ENCODE results near the gene EEFSEC.

EEFSEC gene

DNA sequence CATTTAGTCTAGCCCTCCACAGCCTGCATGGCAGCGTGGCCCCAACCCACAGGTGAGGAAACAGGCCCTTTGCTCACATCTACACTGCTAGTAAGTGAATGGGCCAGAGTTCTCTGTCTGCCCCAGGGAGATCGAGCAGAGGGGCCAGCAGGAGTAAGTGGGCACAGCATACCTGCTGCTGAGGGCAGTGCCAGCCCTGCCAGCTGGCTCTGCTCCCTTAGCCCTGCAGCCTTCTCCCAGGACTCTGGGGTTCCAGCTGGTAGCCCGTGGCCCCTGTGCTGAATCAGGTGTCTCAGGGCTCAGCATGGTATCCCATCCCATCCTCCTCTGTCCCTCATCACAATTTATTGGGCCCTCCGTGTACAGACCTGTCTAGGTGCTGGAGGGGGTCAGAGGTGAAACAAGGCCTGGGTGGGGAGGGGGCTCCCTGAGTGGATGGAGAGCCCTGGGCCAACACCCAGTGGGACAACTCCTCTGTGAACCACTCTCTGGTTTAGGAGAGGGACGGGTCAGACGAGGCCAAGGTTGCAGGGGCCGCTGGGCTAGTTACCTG lies 211.6 kb downstream of the EEFSEC start:
- no peak for DNase-seq (ENCODE audit: low read depth in 1 of 2, low spot score in 1 of 2)

DNA sequence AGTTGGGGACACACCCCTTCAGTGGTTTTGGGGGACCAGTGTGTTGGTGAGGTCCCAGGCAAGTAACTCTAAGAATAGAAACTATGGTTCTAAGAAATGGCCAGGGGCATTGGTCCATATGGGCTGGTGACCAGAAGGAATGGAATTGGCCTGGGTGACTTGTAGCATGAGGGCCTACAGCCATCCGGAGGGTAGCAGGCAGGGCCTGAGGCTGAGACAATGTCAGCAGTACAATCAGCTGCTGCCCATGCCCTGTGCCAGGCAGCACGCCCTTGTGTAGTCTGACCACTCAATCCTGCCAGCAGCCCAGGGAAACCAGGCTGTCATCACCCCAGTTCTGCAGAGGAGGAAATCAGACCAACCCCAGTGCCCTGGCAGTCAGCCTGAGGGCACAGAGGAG lies 212.9 kb downstream of the EEFSEC start:
- DNase-seq (ENCODE audit: low read depth in 1 of 2, low spot score in 1 of 2): no peak

DNA sequence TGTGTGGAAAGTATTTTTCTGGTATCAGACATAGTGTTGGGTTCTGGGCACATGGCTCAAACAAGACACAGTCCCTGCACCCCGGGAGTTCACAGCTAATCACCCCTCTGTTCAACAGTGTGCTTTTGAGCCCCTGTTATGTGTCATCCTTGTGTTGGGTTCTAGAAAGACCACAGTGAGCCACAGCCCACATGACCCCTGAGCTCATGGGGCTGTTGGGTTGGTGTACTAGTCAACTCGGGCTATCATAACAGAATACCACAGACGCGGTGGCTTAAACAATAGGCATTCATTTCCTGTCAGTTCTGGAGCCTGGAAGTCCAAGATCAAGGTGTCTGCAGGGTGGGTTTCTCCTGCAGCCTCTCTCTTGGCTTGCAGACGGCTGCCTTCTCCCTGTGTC lies 213.4 kb downstream of the EEFSEC start:
- no peak for DNase-seq (ENCODE audit: low read depth in 1 of 2, low spot score in 1 of 2)

DNA sequence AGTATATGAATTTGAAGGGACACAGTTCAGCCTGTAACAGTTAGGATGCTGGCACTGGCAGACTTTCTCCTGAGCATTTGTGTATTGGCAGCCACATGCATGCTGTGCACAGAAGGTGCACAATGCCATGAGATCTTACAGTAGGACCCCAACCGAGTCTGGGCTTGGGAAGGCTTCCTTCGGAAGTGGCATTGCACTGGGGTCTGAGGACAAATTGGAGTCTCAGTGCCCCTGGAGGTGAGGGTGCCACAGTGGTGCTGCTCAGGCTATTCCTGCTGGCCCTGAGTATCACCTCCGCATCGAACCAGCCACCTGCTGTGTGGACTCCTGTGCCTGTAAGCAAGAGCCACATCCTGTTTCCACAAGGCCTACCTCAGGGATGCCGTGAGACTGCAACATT lies 213.9 kb downstream of the EEFSEC start:
- no peak for DNase-seq (ENCODE audit: low read depth in 1 of 2, low spot score in 1 of 2)

DNA sequence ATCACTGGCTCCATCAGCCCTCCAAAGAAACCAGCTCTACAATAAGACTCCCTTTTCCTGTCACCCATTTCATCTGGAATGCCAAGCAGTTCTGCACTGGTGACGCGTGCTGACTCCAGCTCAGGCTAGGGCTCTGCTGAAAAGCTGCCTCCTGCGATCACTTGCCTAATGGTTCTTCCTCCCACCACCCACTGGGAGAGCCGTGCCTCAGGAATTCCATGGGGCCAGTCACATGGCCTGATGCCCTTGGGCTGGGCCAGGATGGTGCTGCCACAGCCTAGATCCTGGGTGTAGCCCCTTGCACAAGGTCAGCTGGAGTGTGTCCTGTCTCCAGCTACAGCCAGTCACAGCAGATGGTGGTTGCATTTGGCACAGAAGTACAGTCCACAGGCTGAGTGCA lies 214.5 kb downstream of the EEFSEC start:
- no peak for DNase-seq (ENCODE audit: low read depth in 1 of 2, low spot score in 1 of 2)

DNA sequence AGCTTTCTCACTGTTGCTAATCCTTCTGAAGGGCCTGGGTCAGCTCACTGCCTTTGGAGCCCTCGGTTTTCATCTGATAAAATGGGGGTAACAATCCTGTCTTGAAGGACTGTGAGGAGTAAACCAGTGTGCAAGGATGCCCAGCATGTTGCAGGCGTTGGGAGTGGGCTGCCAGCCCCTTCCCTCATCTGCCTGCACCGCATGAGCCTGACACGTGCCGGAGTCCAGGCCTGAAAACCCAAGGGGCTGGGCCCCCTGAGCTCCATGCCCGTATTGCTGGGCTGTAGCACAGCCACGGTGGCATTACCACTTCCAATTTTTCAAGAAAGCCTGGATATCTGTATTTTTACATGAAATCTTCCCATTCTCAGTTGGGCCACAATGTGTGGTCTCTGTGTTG lies 215.3 kb downstream of the EEFSEC start:
- DNase-seq (ENCODE audit: low read depth in 1 of 2, low spot score in 1 of 2): no peak

DNA sequence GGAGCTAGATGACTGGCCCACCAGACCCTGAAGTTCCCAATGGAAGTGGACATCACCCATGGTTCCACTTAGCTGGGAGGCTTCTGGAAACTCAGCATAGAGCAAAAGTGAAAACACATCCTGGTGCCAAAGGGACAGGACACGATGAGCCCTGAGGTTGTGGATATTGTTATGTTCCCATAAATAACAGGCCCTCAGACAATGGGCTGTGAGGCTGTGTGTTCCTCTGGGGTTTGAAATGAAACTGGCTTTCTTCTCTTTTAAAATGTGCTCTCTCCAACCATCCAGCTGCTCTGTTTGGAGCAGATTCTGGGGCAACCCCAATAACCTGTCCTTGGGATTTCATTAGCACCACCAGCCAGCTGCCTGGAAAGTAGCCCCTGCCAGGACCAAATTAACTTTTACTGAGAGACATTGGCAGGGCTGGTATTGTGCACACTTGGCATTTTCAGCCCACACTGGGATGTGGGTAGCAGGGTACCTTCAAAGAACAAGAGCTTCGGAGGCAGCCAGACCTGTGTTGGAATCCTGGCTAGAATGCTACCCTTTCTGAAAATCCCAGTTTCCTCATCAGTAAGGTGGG lies 215.9 kb downstream of the EEFSEC start:
- no peak for DNase-seq (ENCODE audit: low read depth in 1 of 2, low spot score in 1 of 2)

DNA sequence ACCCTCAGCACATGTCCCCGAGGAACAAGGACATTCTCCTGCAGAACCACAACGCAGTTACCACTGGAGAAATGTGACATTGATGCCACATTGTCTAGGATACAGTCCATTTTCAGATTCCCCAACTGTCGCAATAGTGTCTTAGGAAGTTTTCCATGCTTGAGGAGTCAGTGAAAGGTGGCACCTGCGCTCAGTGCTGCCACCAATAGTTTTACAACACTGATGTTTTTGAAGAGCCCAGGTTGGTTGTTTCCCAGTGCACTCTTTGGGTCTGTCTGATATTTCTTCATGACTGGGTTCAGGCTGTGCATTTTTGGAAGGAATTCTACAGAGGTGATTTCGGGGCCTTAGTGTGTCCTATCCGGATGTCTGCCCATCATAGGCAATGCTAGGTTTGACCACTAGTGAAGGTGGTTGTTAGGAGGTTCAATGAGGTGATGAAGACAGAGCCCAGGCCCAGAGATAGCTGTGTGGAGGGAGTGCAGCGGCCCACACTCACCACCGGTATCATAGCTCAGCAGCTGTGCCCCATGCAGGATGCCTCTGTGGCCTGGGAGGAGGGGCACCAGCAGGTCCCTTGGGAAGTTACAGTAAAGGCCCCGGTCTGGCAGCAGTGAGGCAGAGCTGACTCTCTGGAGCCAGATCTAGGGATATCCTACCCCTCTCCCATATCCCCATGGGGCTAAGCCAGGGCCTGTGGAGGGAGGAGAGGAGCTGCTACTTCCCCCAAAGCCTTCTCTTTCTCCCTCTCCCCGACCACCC lies 216.8 kb downstream of the EEFSEC start:
- no peak for DNase-seq (ENCODE audit: low read depth in 1 of 2, low spot score in 1 of 2)

DNA sequence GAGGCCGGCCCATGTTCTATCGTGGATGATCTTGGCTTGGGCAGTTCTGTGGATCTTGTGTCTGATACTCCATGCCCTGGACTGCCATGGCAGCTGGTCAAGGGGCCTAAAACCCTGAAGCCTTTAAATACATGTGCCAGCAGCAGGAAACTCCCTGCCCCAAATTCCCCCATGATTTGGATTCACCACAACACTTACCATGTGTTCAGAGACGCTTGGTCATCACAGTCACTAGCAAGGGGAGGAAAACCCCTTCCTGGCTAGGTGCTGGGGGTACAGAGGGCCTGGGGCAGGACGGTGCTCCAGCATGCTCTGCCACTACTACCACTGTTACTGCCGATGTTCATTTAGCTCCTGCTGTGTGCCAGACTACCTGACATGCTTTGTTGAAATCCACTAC lies 219.0 kb downstream of the EEFSEC start:
- no peak for DNase-seq (ENCODE audit: low read depth in 1 of 2, low spot score in 1 of 2)

DNA sequence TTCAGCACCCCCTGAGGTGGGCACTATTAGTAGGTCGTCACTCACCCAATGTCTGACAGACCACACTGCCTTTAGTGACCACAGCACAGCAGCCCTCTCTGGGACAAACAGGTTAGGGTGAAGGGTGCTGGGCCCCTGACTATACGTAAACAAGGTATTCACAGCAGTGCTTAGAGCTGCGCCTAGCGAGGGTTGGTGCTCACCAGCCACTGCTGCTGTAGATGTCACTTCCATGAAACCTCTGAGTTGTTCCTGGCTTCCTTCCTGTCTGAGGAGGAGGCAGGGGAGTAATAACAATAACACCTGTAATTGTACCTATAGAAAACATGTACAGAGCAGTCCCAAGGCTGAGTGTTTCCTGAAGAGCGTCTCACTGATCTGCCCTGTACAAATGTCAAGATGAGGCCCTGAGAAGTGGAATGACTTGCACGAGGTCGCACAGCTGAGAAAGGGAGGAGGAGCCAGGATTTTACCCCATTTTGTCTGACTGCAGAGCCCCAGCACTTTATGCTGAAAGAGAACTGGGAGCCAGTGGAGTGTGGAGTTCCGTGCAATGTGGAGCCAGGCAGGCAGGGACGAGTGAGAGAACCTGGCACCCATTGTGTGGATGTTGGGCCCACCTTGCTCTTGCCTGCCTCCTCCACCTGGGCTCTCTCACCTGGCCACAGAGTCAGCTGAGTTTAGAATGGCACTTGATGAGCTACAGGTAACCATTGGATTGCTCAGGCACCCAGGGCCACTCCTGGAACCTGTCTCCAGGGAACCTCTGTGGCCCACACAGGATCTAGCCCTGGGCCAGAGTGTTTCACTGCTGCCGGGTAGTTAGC lies 219.6 kb downstream of the EEFSEC start:
- DNase-seq (ENCODE audit: low read depth in 1 of 2, low spot score in 1 of 2): no peak

DNA sequence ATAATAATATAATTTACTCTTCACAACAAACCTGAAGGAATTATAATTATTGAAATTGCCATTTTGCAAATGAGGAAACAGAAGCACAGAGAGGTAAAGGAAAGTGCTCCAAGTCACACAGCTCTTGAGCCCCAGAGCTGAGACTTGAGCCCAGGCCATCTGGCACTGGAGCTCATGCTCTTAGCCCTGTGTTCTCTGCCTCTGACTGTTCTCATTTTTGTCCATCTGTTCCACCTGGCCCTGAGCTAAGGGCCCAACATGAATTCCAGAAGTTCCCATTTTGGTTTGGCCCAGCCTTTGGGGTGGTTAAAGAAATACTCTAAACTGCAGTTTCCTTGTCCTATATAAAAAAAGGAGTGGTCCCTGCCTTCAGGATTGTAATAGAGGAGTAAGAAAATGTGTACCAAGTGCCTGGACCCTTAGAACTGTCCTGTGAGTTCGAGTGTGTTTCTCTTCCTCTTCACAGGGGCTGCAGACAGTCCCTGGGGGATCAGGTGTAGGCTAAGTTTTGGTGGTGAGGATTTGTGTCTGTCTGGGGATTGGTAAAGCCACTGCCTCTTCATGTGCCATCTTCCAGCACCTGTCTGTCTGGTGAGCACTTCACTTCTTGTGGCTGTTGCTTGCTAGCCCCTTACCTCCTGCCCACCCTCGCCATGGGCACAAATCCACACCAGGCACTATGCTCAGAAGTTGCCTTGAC lies 221.6 kb downstream of the EEFSEC start:
- DNase-seq (ENCODE audit: low read depth in 1 of 2, low spot score in 1 of 2): no peak

DNA sequence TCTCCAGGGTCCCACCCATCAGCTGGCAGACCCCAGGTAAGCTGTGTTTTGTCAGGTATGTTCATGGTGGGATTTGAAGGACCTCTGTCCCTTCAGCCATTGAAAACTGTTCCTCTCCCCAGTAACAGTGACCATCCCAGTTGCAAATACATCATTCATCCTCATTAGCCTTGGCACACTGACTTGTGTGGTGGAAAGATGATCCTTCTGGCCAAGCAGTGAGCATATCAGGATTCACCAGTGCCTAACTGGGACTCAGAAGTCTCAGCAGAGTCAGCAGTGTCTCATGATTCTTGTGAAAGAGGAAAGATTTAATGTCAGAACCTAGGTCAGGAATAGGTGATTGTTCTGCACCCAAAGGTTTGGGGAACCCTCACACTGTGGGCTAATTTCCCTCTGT lies 223.2 kb downstream of the EEFSEC start:
- DNase-seq (ENCODE audit: low read depth in 1 of 2, low spot score in 1 of 2): no peak

DNA sequence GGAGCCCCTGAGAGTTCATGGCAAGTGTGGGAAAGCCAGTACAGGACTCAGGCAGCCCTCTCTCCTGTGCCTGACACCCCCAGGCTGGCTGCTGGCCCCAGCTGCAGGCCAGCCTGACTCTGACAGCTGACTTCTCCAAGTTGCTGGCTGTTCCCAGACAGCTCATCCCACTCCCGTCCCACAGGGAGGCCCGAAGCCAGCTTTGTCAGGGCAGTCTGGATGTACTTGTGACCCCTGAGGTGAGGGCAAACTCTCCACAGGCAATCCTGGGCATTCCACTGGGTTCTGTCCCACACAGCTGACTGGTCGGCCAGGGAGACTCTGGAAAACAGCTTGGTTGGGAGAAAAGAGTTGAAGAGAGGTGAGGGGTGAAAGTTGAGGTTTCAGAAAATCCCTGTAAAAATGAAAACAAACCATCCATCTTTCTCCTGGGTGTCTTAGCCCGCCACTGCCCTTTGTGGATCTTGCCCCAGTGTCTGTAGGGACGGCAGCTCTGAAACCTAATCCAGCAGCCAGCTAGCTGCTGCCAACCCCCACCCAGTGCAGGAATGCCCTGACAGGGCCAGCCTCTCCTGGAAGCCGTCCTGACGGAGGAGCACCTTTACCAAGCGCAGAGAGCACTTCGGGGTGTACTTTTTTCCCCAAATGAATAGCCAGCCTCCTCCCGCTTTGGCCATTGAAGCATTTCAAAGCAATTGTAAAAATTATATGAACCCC lies 225.5 kb downstream of the EEFSEC start:
- no peak for DNase-seq (ENCODE audit: low read depth in 1 of 2, low spot score in 1 of 2)

DNA sequence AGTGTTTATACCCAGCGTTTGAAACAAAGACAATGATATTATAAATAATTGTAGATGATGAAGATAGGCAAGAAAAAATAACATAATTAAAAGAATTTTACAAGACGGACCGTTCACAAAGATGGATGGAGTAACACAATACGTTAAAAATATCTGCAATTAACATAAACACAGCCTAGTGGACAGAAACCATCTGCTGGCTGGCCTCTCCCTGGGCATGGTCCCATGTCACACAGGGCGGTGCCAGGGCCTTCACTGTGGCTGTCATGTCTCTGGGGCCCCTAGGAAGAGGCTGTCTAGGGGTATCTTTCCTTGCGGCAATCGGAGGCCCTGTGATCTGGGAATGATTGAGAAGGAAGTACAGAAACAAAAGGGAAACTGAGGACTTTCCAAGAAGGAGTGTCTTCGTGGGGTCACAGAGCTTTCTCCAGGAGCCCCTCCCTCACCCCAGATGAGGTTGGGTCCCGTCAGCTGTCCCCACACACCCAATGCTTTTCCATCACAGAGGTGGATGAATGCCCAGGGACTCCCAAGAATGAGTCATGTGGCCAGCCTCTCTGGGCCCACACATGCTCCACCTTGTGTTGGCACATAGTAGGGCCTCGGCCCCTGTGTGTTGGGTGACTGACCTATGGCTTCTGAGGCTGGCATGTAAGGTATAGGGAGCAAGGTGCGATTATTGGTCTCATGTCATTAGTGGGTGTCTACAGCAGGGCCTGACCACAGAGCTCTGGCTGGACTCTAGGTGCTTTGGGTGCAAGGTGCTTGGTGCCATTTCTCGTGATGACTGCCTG lies 226.3 kb downstream of the EEFSEC start:
- DNase-seq (ENCODE audit: low read depth in 1 of 2, low spot score in 1 of 2): no peak

DNA sequence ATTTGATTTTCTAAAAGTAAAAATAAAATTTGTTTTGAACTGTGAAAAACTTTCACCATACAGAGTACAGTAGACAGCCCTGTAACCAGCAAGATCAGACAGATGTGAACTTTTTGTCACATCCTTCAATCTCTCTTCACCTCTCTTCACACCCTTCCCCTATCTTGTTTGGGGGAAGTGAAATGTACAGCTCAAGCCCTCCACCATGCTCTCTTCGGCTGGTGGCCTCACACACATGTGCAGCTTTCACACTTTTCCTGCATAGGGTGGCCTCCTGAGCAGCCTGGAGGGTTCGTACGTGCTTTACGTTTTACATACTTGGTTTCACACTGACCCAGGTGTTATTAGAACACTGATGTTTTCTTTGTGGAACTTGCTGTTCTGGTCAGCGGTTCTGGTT lies 227.0 kb downstream of the EEFSEC start:
- DNase-seq (ENCODE audit: low read depth in 1 of 2, low spot score in 1 of 2): no peak

DNA sequence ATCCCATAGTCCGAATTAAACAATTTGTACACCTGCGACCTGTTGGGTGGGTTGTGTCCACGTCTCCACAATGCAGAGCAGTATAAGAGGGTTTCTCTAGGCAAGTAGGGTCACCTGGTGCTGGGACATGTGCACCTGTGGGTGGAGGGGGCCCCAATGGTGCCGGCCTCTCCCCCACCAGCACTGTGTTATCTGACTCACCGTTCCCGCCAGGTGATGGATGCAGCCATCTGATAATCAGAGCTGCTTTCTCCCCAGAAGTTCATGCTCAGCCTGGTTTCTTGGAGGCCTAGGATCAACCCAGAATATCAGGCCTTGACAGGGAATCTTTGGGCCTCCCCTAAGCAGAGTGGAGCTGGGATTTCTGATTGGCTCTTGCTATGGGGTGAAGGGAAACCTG lies 227.4 kb downstream of the EEFSEC start:
- no peak for DNase-seq (ENCODE audit: low read depth in 1 of 2, low spot score in 1 of 2)

DNA sequence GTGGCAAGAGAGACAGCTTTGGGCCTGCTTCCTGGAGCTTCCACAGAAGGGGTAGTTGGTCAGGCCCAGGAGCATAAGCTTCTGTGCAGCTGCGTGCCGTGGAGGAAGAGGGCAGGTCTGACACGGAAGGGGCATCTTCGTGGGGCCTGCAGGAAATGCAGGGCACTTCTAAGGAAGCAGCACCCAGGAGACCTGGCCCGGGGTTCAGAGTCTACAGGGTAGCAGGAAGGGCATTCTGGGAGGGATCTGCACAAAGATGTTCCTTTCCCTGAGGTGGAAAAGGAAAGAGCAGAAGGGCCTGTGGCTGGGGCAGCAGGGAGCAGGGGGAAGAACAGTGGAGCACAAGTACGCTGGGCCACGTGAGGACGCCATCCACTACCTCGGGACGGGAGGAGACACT lies 228.3 kb downstream of the EEFSEC start:
- no peak for DNase-seq (ENCODE audit: low read depth in 1 of 2, low spot score in 1 of 2)

DNA sequence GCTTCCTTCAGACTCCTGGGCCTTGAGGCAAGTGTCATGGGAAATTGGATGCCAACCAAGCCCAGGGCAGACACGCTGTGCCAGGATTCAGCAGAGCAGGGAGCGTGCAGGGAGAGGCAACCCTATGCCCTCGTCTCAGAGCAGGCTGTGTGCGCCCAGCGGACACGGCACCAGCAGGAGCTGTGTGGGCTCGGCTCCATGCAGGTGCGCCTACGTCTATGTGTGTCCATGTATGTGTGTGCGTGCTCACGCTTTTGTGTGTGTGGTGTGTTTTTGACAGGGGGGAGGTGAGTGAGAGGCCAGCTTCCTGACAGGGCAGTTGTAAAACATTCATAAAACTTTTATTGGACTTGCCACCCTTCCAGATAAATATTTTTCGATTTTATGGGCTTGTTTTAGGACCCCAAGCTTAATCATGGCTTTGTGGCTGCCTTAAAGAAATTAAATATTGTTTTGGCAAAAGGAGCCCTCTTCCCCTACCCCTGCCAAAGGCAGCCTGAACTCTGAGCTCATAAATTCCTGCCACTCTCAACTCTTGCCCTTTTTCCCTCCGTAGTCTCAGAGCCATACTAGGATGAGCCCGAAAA lies 229.0 kb downstream of the EEFSEC start:
- no peak for DNase-seq (ENCODE audit: low read depth in 1 of 2, low spot score in 1 of 2)
